ENCODE data around the gene UBE3C. TPM values are rescaled to one million over a fixed set of nuclear protein-coding genes. Genes with fewer than 3 reads are reported as not detected.
"Not testable (repeated sequence)": the region's sequence is repeated elsewhere in the genome, so short reads cannot be mapped to it uniquely, and the experiment has no call there.

The UBE3C gene
- total RNA-seq, 1 donor from 2014 or later: 67.2 TPM

GRCh38 chr7:157129907-157130460, 8.7 kb upstream of the UBE3C start:
- DNase-seq (ENCODE audit: low spot score): no peak

GRCh38 chr7:157130849-157131248, 7.9 kb upstream of the UBE3C start:
- not testable (repeated sequence) for DNase-seq (ENCODE audit: low spot score)

DNA sequence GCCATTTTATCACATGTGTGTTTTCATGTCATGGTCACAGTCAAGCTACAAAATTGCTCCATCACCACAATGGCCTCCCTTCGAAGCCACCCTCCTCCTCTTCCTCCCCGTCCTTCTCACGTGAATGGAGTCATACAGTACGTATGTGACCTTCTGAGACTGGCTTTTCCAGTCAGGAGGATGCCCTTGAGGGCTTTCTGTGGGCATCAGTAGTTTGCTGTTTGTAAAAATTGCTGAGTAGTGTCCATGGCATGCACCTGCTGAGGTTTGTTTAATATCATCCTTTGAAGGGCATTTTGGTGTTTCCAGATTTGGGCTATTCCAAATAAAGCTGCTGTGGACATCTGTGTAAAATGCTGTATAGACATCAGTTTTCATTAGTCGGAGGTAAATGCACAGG, 5.9 kb upstream of the UBE3C start:
- no peak for DNase-seq (ENCODE audit: low spot score)

DNA sequence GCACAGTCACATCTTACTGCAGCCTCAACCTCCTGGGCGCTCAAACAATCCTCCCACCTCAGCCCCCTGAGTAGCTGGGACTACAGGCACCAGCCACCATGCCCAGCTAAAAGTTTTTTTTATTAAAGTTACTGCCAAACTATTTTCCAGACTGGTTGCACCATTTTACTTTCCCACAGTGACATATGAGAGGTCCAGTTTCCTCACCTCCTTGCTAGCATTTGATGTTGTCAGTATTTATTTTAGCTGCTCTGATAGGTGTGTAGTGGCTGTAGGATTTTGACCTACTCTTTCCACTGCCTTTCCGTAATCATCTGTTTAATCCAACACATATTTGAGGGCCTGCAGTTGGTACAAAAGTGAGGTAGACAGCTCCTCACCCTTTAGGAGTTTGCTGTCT, 5.4 kb upstream of the UBE3C start:
- DNase-seq (ENCODE audit: low spot score): no peak

DNA sequence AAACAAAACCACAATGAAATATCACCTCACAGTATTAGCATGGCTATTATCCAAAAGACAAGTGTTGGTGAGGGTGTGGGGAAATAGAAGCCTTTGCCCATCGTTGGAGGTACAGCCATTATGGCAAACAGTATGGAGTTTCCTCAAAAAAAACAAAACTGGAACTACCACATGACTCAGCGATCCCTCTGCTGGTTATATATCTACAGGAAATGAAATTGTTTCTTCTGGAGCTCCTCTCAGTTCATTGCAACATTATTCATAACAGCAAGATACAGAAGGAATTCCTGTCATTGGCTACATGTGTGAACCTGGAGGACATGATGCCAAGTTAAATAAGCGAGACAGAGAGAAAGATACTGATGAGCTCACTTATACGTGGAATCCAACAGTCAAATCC, 2.4 kb upstream of the UBE3C start:
- peak; percentile 52 for DNase-seq (ENCODE audit: low spot score)

- no peak for DNase-seq (ENCODE audit: low spot score)
These were observed 664 bp upstream of the UBE3C start for GRCh38 chr7:157138101-157138423.

GRCh38 chr7:157139111-157139809, 534 bp downstream of the UBE3C start:
- DNase-seq (ENCODE audit: low spot score): no peak

- DNase-seq (ENCODE audit: low spot score): no peak
These were observed 1.2 kb downstream of the UBE3C start for GRCh38 chr7:157139810-157140510.

GRCh38 chr7:157140511-157140905, 1.8 kb downstream of the UBE3C start:
- no peak for DNase-seq (ENCODE audit: low spot score)

DNA sequence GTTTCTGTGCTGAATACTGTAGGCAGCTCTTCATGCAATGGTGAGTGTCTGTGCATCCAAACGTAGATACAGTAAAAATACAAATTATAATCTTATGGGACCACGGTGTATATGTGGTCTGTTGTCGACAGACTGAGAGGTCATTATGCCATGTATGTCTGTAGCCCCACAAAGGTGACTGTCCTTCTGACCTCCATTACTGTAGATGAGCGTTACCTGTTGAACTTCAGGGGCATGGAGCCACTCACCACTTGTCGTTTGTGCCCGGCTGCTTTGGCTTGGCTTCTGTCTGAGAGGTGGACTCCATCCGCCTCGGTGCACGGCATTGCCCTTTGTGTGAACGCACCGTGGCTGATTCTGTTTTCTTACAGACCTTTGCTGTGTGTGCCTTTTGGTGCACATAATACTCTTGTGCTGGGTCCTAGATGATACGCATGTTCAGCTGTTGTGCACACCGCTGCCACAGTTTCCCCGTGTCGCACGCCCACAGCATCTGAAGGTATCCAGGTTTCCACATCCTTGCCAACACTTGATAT, 2.9 kb downstream of the UBE3C start:
- DNase-seq (ENCODE audit: low spot score): no peak

DNA sequence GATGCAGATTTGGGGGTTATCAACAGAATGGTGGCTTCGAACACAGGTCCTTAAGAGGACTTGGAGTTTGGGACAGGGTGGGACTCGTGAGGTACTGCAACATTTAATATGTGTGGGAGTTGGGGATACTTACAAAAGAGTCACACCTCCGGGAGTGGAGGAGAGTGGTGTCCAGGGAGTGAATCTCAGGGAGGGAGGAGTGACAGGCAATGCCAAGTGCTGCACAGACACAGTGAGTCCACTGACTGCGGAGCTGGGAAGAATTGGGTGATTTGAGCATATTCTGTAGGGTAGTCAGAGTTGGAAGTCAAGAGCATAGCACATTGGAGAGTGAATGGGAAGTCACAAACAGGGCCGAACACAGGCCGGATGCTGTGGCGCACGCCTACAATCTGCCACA, 5.1 kb downstream of the UBE3C start:
- DNase-seq (ENCODE audit: low spot score): no peak

DNA sequence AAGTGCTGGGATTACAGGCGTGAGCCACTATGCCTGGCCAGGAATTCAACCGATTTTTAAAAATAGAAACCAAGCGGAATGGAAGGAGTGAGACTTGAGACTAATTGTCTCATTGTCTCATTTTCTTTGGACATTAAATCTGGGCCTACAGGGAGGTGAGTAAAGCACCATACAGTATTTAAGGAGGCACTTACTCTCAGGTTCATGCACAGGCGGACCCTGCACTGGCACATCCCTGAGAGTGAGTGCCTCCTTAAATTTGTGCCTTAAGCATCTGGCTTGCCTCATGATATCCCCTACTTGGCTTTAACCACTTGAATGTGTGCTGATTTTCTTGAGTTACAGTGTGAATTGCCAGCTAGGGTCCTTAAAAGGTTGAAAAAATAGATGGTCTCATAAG, 10.6 kb downstream of the UBE3C start:
- no peak for DNase-seq (ENCODE audit: low spot score)

DNA sequence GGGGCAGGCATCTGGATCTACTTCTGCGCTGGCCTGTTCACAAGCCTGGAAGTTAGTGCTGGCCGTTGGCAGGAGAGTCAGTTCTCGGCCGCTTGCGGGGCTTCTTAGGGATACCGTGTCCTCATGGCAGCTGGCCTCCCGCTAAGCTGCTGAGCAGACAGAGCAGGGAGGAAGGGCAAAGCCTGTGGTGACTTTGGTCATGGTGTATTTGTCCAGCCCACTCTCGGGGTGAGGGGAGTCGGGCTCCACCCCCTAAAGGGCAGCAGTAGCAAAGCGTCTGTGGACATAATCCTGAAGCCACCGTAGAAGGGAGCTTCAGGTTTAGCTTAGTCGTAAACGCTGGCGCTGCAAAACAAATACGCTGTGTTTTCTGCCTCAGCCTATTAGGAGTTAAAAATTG, 12.2 kb downstream of the UBE3C start:
- peak; percentile 17 for DNase-seq (ENCODE audit: low spot score)

DNA sequence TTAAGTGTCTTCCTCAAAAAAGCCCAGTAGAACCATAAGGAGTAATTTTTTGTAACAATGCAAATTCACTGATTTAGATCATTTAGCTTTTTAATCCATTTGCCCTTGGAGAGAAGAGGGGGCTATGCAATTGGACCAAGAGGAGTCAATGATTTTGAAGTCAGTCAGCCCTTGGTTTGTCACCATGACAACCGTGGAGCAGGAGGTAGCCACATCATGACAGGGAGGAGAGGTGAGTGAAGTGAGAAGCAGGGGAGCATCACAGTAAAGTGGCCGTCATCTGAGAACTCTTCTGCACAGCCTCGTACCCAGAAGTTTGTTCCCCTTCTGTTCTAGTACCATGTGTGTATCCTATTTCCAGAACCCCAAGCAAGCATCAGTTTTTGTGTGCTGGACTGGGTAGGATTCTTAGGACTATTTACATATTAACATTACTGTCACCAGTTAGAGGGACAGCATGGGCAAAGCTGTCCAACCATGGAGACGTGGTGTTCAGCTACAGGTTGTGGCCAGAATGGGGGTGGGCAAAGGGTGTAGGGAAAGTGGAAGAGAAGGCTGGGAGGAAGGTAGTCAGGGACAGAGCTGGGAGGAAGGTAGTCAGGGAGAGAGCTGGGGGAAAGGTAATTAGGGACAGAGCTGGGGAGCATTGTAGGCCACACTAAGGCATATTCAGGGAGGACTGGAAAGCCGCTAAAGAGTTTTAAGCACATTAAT, 13.1 kb downstream of the UBE3C start:
- no peak for DNase-seq (ENCODE audit: low spot score)

GRCh38 chr7:157152391-157152937, 13.7 kb downstream of the UBE3C start:
- no peak for DNase-seq (ENCODE audit: low spot score)

DNA sequence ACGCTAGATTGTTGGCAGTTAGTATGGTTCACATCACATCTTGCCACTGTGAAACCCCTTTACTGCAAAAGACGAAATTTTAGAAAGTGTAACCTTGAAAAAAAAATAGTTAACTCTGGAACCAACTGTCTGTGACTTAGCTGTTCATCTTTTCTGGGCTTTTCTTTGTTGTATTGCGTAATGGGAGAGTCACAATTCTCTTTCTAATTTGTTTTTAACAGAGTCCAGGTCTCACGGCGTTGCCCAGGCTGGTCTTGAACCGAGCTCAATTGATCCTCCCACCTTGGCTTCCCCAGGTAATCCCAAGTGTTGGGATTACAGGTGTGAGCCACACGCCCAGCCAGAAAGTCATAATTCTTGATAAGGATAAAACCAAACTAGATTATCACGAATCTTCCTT, 14.5 kb downstream of the UBE3C start:
- no peak for DNase-seq (ENCODE audit: low spot score)

GRCh38 chr7:157155959-157156358, 17.2 kb downstream of the UBE3C start:
- DNase-seq (ENCODE audit: low spot score): no peak

DNA sequence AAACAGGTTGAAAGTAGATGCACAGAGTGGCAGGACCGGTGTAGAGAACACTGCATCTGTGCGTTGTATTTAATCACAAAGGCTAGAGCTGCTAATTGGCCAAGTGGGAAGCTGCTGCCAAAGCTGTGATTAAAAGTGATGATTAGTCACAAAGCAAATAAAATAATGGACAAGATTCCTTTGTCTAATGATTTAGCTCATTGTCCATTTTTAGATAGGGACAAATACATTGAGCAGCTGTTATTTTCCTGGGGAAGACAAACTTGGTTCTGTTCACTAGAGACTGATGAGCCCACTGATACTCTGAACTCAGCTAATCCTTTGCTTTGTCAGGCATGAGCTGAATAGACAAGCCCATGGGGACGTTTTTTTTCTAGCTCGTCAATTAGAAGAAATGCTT, 19.7 kb downstream of the UBE3C start:
- no peak for DNase-seq (ENCODE audit: low spot score)

- DNase-seq (ENCODE audit: low spot score): not testable (repeated sequence)
These were observed 20.8 kb downstream of the UBE3C start for GRCh38 chr7:157159537-157159936.

DNA sequence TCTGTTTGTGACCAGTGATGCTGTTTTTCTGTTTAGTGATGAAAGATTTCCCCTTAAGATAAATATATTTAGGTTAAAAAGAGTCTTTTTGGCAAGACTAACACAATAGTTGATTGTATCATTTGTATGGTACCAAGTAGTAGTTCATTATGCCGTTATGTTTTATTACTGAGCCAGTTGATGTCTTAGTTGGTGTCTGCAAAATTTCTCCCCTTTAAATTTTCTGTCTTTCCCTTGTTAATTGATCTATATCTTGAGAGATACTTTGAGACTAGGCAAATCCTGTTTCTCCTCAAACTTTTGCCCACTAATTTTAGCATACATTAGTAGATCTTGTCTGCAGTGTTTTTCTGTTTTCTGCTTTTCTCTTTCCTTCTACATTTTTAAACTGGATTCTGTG, 21.7 kb downstream of the UBE3C start:
- no peak for DNase-seq (ENCODE audit: low spot score)

- no peak for DNase-seq (ENCODE audit: low spot score)
These were observed 27.3 kb downstream of the UBE3C start for GRCh38 chr7:157165987-157166386.

- DNase-seq (ENCODE audit: low spot score): no peak
These were observed 29.8 kb downstream of the UBE3C start for GRCh38 chr7:157168571-157168970.
